ENCODE data around the gene PDGFB. TPM values are rescaled to one million over a fixed set of nuclear protein-coding genes. Genes with fewer than 3 reads are reported as not detected.

The PDGFB gene
- total and polyA plus RNA-seq, 2 experiments from 2014 or later = 2.5 to 4.3 TPM

DNA sequence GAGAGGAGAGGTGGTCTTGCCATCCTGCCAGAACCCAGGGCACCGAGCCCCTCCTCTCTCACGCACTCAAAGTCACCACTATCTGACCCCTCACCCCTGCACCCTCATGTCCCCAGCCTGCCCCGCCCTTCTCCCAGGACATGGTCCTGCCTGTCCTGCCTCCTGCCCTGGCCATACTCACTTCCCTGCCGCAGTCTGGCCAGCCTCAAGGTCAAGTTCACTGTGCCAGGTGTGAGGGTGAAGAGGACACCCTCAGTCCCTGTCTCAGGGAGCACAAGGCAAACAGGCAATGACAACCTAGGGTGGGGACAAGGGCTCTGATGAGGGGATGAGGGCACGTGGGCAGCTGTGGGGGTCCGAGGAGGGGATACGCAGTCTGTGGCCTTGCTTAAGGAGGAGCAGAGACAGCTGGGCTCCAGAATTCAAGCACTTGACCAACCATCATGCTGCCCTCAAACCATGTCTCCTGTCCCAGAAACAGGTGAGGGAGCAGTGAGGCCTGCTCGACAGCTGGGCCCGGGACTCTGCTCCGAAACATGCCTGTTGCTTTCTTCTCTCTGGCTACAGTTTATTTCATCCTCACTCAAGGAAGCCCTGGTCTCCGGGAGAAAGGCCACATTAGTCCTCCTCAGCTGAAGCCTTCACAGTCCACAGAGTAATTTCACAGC is 36.6 kb downstream of the PDGFB start:
- Histone ChIP-seq H3K4me2 (no peak overlapping the region), H3K4me3 (no peak overlapping the region), H3K27me3 (no peaks in the 10 kb centered on the region), H3K9me3 (ENCODE audit: low read depth) (no peaks in the 10 kb centered on the region), H3K4me1 (ENCODE audit: insufficient read depth) (peaks cover 5% of the 10 kb centered on the region), H2AFZ (no peak overlapping the region), H3K27ac (no peak overlapping the region), H3K79me2 (no peaks in the 10 kb centered on the region), H3K36me3 (replicated peaks; ENCODE audit: insufficient read depth, low read depth) (no peaks in the 10 kb centered on the region), H4K20me1 (ENCODE audit: insufficient read depth, poor library complexity, severe bottlenecking) (no peaks in the 10 kb centered on the region), H3K9me2 (replicated peaks; ENCODE audit: insufficient read depth) (no peaks in the 10 kb centered on the region)
- TF ChIP-seq EZH2 (IDR thresholded peaks at IDR 0.05; ENCODE audit: borderline replicate concordance) (no peak), EZH2phosphoT487 (IDR thresholded peaks at IDR 0.05; ENCODE audit: low read depth, severe bottlenecking, unreplicated experiment) (no peak)
- TF ChIP-seq, protein P1, sequence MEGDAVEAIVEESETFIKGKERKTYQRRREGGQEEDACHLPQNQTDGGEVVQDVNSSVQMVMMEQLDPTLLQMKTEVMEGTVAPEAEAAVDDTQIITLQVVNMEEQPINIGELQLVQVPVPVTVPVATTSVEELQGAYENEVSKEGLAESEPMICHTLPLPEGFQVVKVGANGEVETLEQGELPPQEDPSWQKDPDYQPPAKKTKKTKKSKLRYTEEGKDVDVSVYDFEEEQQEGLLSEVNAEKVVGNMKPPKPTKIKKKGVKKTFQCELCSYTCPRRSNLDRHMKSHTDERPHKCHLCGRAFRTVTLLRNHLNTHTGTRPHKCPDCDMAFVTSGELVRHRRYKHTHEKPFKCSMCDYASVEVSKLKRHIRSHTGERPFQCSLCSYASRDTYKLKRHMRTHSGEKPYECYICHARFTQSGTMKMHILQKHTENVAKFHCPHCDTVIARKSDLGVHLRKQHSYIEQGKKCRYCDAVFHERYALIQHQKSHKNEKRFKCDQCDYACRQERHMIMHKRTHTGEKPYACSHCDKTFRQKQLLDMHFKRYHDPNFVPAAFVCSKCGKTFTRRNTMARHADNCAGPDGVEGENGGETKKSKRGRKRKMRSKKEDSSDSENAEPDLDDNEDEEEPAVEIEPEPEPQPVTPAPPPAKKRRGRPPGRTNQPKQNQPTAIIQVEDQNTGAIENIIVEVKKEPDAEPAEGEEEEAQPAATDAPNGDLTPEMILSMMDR (IDR thresholded peaks at IDR 0.05; ENCODE audit: poor library complexity) = no peak
- 89% methylated on average over 8 of the region's 11 CpGs for WGBS (ENCODE audit: low lambda C conversion rate, missing lambda C conversion rate)
- no peak for DNase-seq (ENCODE audit: low spot score)

DNA sequence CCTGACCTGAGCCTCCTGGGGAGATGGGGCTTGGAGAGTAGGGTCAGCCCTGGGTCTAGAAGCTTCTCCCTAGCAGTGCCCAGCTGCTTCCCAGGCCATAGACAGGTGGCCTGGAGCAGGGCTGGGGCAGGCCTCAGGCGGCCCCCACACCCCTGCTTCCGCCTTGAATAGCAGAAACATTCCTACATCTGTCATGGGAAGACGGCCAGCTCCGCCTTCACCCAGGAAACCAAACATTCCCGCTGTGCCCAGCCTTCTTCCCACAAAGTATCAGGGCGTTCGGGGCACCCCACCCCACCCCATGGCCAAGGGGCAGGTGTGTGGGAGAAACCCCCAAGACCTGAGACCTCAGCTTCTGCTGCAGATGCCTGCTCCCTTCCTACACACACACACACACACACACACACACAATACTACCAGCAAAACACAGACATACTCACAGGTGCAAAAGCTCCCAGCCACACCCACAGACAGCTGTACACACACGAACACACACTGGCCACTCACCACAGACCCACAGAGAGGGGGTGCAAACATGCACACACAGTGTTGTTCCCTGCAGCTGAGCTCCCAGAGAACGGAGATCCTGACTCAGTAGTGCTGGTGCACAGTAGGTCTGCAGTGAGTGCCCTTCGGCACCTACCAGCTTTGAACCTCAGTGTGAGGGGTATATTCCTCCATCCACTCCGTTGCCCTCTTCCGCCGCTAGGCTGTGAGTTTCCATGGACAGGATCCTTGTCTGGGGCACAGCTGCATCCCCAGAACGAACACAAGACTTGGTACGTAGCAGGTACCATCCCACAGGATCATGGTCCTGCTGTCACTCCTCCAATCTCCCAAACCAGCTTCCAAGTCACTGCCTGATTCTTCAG is 37.4 kb downstream of the PDGFB start:
- no peak for DNase-seq (ENCODE audit: low spot score)
- H2AFZ ChIP-seq = no peak overlapping the region
- no peaks in the 10 kb centered on the region for H3K79me2 ChIP-seq
- no peaks in the 10 kb centered on the region for H3K36me3 ChIP-seq (replicated peaks; ENCODE audit: insufficient read depth, low read depth)
- WGBS (ENCODE audit: low lambda C conversion rate, missing lambda C conversion rate) = 81% methylated on average over 15 of the region's 15 CpGs
- TF ChIP-seq EZH2 (IDR thresholded peaks at IDR 0.05; ENCODE audit: borderline replicate concordance) (no peak), EZH2phosphoT487 (IDR thresholded peaks at IDR 0.05; ENCODE audit: low read depth, severe bottlenecking, unreplicated experiment) (no peak)
- TF ChIP-seq, protein P1 (IDR thresholded peaks at IDR 0.05; ENCODE audit: poor library complexity) = no peak
- H3K4me1 ChIP-seq (ENCODE audit: insufficient read depth) = no peaks in the 10 kb centered on the region
- no peak overlapping the region for H3K27ac ChIP-seq
- H3K4me3 ChIP-seq = no peak overlapping the region
- no peak overlapping the region for H3K4me2 ChIP-seq
- no peaks in the 10 kb centered on the region for H3K27me3 ChIP-seq
- H3K9me3 ChIP-seq (ENCODE audit: low read depth) = no peaks in the 10 kb centered on the region
- no peaks in the 10 kb centered on the region for H3K9me2 ChIP-seq (replicated peaks; ENCODE audit: insufficient read depth)
- H4K20me1 ChIP-seq (ENCODE audit: insufficient read depth, poor library complexity, severe bottlenecking) = no peaks in the 10 kb centered on the region

DNA sequence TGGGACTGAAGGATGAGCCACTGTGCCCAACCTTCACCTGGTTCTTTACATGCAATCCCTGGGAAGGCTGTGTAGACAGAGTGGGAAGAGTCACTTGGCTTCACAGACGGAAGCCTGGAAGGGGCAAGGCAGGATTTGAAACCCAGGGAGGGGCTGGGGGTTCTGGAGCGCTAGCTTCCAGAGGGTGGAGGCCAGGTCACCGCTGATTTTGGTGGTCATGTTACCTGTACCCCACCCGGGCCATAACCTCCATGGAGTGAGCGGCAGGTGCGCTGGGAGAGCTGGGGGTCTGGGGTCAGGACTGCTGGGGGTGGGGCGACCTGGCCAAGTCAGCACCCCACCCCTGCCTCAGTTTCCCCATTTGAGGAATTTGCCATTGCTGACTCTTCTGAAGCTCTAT is 38.3 kb downstream of the PDGFB start:
- no peaks in the 10 kb centered on the region for H3K79me2 ChIP-seq
- WGBS (ENCODE audit: low lambda C conversion rate, missing lambda C conversion rate) = 83% methylated on average over 7 of the region's 7 CpGs
- H3K27ac ChIP-seq = no peak overlapping the region
- no peaks in the 10 kb centered on the region for H4K20me1 ChIP-seq (ENCODE audit: insufficient read depth, poor library complexity, severe bottlenecking)
- no peak overlapping the region for H3K4me3 ChIP-seq
- TF ChIP-seq EZH2phosphoT487 (IDR thresholded peaks at IDR 0.05; ENCODE audit: low read depth, severe bottlenecking, unreplicated experiment) (no peak), EZH2 (IDR thresholded peaks at IDR 0.05; ENCODE audit: borderline replicate concordance) (no peak)
- TF ChIP-seq, protein P1 (IDR thresholded peaks at IDR 0.05; ENCODE audit: poor library complexity) = no peak
- no peaks in the 10 kb centered on the region for H3K4me1 ChIP-seq (ENCODE audit: insufficient read depth)
- H3K4me2 ChIP-seq = no peak overlapping the region
- no peak overlapping the region for H2AFZ ChIP-seq
- no peaks in the 10 kb centered on the region for H3K9me2 ChIP-seq (replicated peaks; ENCODE audit: insufficient read depth)
- no peaks in the 10 kb centered on the region for H3K36me3 ChIP-seq (replicated peaks; ENCODE audit: insufficient read depth, low read depth)
- H3K27me3 ChIP-seq = no peaks in the 10 kb centered on the region
- no peaks in the 10 kb centered on the region for H3K9me3 ChIP-seq (ENCODE audit: low read depth)
- no peak for DNase-seq (ENCODE audit: low spot score)

Data from hepatocyte (in vitro differentiated cells).